CMK (cell line): ENCODE measurements around the gene SPAST.
"Not testable (repeated sequence)": the region's sequence is repeated elsewhere in the genome, so short reads cannot be mapped to it uniquely, and the experiment has no call there.

Experiments used
- DNase-seq: peaks from one replicate; pipeline ENCODE4 v3.0.0-alpha.2; 2010; ENCODE audit warnings: low read depth

SPAST gene

DNA sequence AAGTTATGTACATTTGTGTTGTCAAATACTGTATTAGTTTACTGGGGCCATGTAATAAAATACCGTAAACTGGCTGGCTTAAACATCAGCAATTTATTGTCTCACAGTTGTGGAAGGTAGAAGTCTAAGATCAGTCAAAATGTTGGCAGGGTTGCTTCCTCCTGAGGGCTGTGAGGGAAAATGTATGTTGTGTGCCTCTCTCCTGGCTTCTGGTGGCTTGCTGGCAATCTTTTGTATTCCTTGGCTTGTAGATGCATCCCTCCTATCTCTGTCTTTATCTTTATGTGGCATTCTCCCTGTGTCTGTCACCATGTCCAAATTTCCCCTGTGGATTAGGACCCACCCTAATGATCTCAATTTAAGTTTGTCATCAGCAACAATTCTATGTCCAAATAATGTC is 65.3 kb downstream of the SPAST start:
- DNase-seq: no peak

DNA sequence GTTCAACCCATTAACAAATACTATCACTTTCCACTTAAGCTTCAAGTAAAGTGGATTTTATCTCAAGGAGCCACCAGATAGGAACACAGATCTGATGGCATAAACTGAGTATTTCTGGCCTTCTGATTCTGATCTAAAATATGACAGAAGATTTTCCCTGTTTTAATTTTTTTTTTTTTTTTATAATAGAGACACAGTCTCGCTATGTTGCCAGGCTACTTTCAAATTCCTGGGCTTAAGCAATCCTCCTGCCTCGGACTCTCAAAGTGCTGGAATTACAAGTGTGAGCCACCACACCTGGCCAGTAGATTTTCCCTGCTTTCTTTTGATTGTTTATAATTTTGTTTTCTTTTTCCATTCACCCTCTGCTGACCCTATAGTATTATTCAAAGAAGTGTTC is 65.7 kb downstream of the SPAST start:
- DNase-seq: no peak

DNA sequence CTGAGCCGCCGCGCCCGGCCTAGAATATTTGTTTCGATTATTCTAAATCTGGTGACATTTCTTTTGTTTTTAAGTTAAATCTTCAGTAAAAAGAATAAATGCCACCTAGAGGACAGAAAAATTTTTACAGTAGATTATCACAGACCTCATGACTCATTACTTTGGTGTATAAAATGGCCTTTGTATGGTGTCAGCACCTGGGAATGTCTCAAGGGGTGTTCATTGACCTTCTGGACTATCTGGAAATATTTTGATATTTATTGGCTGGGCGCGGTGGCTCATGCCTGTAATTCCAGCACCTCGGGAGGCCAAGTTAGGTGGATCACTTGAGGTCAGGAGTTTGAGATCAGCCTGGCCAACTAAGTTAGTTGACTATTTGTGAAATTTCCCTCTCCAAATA is 72.1 kb downstream of the SPAST start:
- DNase-seq: no peak

GRCh38 chr2:32136097-32136496 is 72.7 kb downstream of the SPAST start:
- no peak for DNase-seq

GRCh38 chr2:32151544-32151943 is 88.2 kb downstream of the SPAST start:
- not testable (repeated sequence) for DNase-seq

GRCh38 chr2:32159678-32160077 is 96.3 kb downstream of the SPAST start:
- no peak for DNase-seq

DNA sequence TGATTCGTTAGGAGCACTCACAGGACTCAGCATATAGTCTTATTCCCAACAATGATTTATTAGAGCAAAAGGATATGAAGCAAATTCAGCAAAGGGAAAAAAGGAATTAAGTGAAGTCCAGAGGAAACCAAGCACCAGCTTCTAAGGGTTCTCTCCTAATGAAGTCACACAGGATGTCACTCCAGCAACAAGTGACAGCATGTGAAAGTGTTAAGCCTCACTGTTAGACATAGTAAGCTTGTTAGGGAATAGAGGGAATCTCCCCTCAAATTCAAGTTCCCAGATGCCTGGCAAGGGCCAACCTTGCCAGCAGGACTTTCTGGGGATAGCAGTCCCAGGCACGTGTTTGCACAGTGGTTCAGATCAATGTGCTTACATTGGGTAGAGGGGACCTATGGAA is 97.9 kb downstream of the SPAST start:
- no peak for DNase-seq

GRCh38 chr2:32164254-32164653 is 100.9 kb downstream of the SPAST start:
- DNase-seq: not testable (repeated sequence)

DNA sequence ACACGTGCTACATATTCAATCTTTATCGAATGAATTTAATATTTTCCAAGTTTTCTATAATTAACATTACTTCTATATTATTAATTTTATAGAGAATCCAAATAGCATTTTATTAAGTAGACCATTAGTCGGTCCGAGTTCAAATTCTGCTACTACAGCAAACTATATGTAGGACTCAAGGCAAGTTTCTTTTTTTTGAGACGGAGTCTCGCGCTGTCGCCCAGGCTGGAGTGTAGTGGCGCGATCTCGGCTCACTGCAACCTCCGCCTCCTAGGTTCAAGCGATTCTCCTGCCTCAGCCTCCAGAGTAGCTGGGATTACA is 101.6 kb downstream of the SPAST start:
- DNase-seq: not testable (repeated sequence)

DNA sequence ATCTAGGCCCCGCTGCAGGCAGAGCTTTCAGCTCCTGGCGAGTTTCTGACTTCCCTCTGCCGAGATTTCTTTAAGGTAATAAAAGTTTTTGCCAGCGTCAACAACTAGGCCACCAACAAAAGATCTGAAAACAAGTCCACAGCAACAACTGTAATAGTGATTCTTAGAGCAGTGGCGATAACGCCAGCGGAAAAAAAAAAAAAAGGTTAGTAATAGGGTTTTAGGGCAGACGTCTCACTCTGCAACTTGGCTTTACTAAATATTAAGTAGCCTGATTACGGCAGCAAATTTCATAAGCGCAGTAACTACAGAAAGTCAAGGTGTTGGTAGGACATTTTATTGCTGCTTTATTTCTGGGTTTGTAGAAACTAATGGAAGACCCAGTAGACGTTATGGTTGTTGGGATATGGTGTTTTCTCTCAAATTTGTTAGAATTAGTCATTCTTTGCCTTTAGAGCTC is 102.8 kb downstream of the SPAST start:
- DNase-seq: no peak

GRCh38 chr2:32168513-32168912 is 105.2 kb downstream of the SPAST start:
- peak; percentile 55 for DNase-seq

DNA sequence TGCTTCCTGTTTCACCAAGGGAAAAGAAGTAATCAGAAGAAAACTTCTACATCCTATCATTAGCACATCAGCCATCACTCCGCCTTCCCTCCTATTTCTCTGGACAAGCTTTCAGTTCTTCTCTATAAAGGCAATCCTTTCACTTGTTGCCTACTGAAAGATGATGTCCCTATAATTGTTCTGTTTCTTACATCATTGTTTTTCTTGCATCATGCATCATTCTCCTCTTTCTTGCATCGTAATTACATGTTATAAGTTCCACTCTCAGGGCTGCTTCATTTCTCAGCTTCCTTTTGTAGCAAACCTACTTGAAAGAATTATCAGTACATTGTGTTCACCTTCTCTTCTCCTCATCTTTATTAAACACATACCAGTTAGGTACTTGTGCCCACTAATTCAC is 109.5 kb downstream of the SPAST start:
- no peak for DNase-seq

DNA sequence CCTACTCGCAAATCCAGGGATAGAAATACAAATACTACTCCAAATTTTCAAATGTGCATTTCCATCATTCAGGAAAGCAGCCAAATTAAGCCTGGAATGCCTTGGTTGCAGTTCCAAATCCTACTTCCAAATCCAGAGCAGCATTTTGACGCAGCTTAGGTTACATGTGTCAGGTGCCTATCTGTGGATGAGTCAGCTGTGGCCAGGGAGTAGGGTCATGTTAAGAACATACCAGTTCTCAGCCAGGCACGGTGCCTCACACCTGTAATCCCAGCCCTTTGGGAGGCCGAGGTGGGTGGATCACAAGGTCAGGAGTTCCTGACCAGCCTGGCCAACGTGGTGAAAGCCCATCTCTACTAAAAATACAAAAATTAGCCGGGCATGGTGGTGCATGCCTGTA is 119.3 kb downstream of the SPAST start:
- no peak for DNase-seq

- DNase-seq: no peak
These were observed 125.7 kb downstream of the SPAST start for GRCh38 chr2:32189011-32189410.

GRCh38 chr2:32192418-32192817 is 129.1 kb downstream of the SPAST start:
- no peak for DNase-seq

DNA sequence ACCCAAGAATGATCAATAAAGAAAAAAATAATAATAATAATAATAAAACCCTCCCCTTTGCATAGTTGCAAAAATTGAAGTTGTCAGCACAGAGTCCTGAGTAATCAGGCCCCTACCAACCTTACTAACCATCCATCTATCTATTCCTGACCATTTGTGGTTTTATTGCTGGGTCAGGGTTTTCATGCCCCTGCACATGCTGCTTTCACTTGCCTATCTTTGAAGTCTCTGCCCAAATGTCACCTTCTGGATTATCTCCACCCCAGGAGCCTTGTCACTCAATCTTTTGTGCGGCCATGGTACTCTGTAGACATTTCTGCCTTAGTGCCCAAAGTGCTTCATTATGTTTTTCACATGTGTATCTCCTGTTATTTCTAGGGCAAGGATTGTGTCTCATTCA is 137.5 kb downstream of the SPAST start:
- DNase-seq: no peak

DNA sequence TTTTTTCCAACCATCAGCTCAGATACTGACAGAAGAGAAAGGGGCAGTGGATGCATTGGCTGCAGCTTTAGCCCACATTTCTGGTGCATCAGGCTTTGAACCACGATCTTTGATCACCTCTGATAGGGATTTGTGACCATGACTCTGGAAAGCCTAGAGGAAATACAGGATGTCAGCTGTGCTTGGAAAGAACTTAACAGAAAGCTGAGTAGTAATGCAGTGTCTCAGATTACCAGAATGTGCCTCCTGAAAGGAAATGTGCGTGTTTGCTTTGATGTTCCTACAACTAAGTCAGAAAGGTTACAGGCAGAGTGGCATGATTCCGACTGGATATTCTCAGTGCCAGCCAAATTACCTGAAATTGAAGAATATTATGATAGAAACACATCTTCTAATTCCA is 140.1 kb downstream of the SPAST start:
- DNase-seq: not testable (repeated sequence)
